K562 (cell line): ENCODE measurements around the gene CCDC33. TPM values are rescaled to one million over a fixed set of nuclear protein-coding genes. Genes with fewer than 3 reads are reported as not detected.
A peak's percentile ranks its signal among the peaks of the same experiment; 100 is the strongest.

ENCODE experiments used
- ATAC-seq: fragments of 200-7000 bp; cut with Tn5 transposase; 3 replicates; pipeline ENCODE4 v1.9.1; 2020; ENCODE audit warnings: moderate library complexity
- BruUV-seq: library from RNA; stranded (reverse); fragments of 400-500 nt; replicated peaks from 2 replicates; lab custom pipeline; 2021; lab: Mats Ljungman, UMichigan
- CTCF ChIA-PET: fragments of 300-600 bp; formaldehyde crosslinking; extraction: SDS; loops from one replicate; lab custom pipeline; 2021; ENCODE audit warnings: low intra/inter-chr PET ratio; lab: Yijun Ruan, JAX
- POLR2A ChIA-PET: fragments of 300-600, 350-650 bp; sonication (Branson Sonifier 250); formaldehyde crosslinking; extraction: SDS; loops from one replicate; lab custom pipeline; 2021; ENCODE audit warnings: antibody characterized with exemption, inconsistent platforms; lab: Yijun Ruan, JAX
- DNase-seq, 4 experiments: peaks; one replicate each; pipeline versions ENCODE4 v3.0.0 to v3.0.0-alpha.2; 2011 to 2018; ENCODE audit warnings: low spot score in 3 of 4, mixed read lengths in 3 of 4; ENCODE audit errors: extremely low read depth in 1 of 4
- FAIRE-seq: peaks from 2 replicates; lab custom pipeline; 2011; peaks lifted over from hg19 to GRCh38; lab: Jason Lieb, UNC
- H2AFZ ChIP-seq: 2 replicates; pipeline ENCODE4 v1.6.0; 2011; ENCODE audit warnings: low read depth, low read length, control low read depth, inconsistent platforms
- H3K27ac ChIP-seq: fragments of 200-600 bp; 3 replicates; pipeline ENCODE4 v1.8.0; 2011; ENCODE audit warnings: low read depth, mild to moderate bottlenecking, control low read depth, inconsistent platforms, low read length, moderate library complexity, mixed read lengths; ENCODE audit errors: extremely low read depth
- H3K27me3 ChIP-seq, 2 experiments: fragments of 300-600 bp in 1 of 2; 2 replicates in 1 of 2; 3 replicates in 1 of 2; pipeline versions ENCODE4 v1.6.0 to v1.8.0; 2011; ENCODE audit warnings: inconsistent platforms in 2 of 2, low read length in 2 of 2, mild to moderate bottlenecking in 1 of 2, mixed read lengths in 1 of 2, moderate library complexity in 1 of 2; ENCODE audit not compliant: control insufficient read depth in 2 of 2, insufficient read depth in 2 of 2
- H3K36me3 ChIP-seq: fragments of 300-600 bp; 3 replicates; pipeline ENCODE4 v1.8.0; 2011; ENCODE audit warnings: mild to moderate bottlenecking, low read length, inconsistent platforms; ENCODE audit not compliant: control insufficient read depth, insufficient read depth
- H3K4me1 ChIP-seq, 2 experiments: fragments of 200-600 bp in 1 of 2; replicated peaks in 1 of 2; 2 replicates in 1 of 2; 3 replicates in 1 of 2; pipeline versions ENCODE4 v1.5.1 to v1.8.0; 2011; ENCODE audit warnings: inconsistent platforms in 2 of 2, low read length in 2 of 2, mild to moderate bottlenecking in 1 of 2, mixed read lengths in 1 of 2, moderate library complexity in 1 of 2; ENCODE audit not compliant: control insufficient read depth in 2 of 2, insufficient read depth in 2 of 2
- H3K4me2 ChIP-seq: 2 replicates; pipeline ENCODE4 v1.6.1; 2011; ENCODE audit warnings: low read length, control low read depth, inconsistent platforms, mixed read lengths; ENCODE audit not compliant: insufficient read depth
- H3K4me3 ChIP-seq: fragments of 200-600 bp; sonication (generic), shearing (Covaris generic); 2 replicates; pipeline ENCODE4 v1.5.1; 2016; ENCODE audit warnings: control low read depth, inconsistent platforms
- H3K79me2 ChIP-seq: fragments of 200-600 bp; 3 replicates; pipeline ENCODE4 v1.8.0; 2011; ENCODE audit warnings: low read length, inconsistent platforms; ENCODE audit not compliant: control insufficient read depth, insufficient read depth
- H3K9ac ChIP-seq, 2 experiments: 2 replicates each; pipeline versions ENCODE4 v1.6.0 to v1.6.1; 2011; ENCODE audit warnings: low read depth in 2 of 2, low read length in 2 of 2, control low read depth in 1 of 2, inconsistent platforms in 1 of 2, mild to moderate bottlenecking in 1 of 2, mixed read lengths in 1 of 2; ENCODE audit not compliant: insufficient read depth in 1 of 2
- H3K9me1 ChIP-seq: one replicate; pipeline ENCODE4 v1.6.0; 2011; ENCODE audit warnings: inconsistent platforms, mild to moderate bottlenecking, low read length, moderate library complexity; ENCODE audit not compliant: control insufficient read depth, insufficient read depth
- H3K9me3 ChIP-seq: replicated peaks from 2 replicates; pipeline ENCODE4 v1.5.1; 2011; ENCODE audit warnings: low read depth, low read length, inconsistent platforms; ENCODE audit not compliant: control insufficient read depth, insufficient read depth
- H4K20me1 ChIP-seq: replicated peaks from 2 replicates; pipeline ENCODE4 v1.6.1; 2011; ENCODE audit warnings: low read length, inconsistent platforms, mixed read lengths; ENCODE audit not compliant: control insufficient read depth, insufficient read depth
- ATF7 ChIP-seq: fragments of 450-650 bp; IDR thresholded peaks from 2 replicates; pipeline ENCODE4 v1.7.1; 2014; ENCODE audit warnings: mild to moderate bottlenecking, moderate library complexity
- ETV5 ChIP-seq: sonication (generic); formaldehyde crosslinking; IDR thresholded peaks from 2 replicates; pipeline ENCODE4 v1.4.0; 2020; ENCODE audit warnings: low read depth, mild to moderate bottlenecking, missing genetic modification reagents
- FOS ChIP-seq: IDR thresholded peaks from 3 replicates; pipeline ENCODE4 v1.6.1; 2011; ENCODE audit not compliant: insufficient read length; ENCODE audit errors: extremely low read depth
- HNRNPK ChIP-seq: fragments of 200-400 bp; formaldehyde crosslinking; IDR thresholded peaks from one replicate; pipeline ENCODE4 v1.6.1; 2018; ENCODE audit warnings: mild to moderate bottlenecking, low read depth, low read length; ENCODE audit not compliant: poor library complexity, severe bottlenecking
- NR0B1 ChIP-seq: fragments of 450-650 bp; IDR thresholded peaks from one replicate; pipeline ENCODE4 v1.6.1; 2018; ENCODE audit warnings: mild to moderate bottlenecking, moderate library complexity; ENCODE audit not compliant: partially characterized antibody
- PCBP1 ChIP-seq: fragments of 200-400 bp; formaldehyde crosslinking; IDR thresholded peaks from 2 replicates; pipeline ENCODE4 v1.6.1; 2018; ENCODE audit warnings: mild to moderate bottlenecking, low read depth, low read length; ENCODE audit not compliant: poor library complexity, severe bottlenecking
- RBM25 ChIP-seq: fragments of 200-400 bp; formaldehyde crosslinking; IDR thresholded peaks from 2 replicates; pipeline ENCODE4 v1.6.1; 2018; ENCODE audit warnings: low read length, low read depth, moderate library complexity; ENCODE audit not compliant: severe bottlenecking
- SMC3 ChIP-seq: conservative IDR thresholded peaks from 2 replicates; pipeline ENCODE4 v1.6.1; 2011; ENCODE audit warnings: low read depth, low read length, improper control_type of control experiment; ENCODE audit not compliant: insufficient read depth
- TRIM28 ChIP-seq: fragments of 450-650 bp; IDR thresholded peaks from 2 replicates; pipeline ENCODE4 v1.6.1; 2017
- XRCC5 ChIP-seq: fragments of 200-400 bp; formaldehyde crosslinking; IDR thresholded peaks from 2 replicates; pipeline ENCODE4 v1.6.1; 2017; ENCODE audit warnings: low read depth, mild to moderate bottlenecking, low read length
- ZNF316 ChIP-seq: fragments of 450-650 bp; IDR thresholded peaks from 2 replicates; pipeline ENCODE4 v1.6.1; 2016
- WGBS: fragments of 100-300 bp; shearing (Covaris generic); methylation state at CpG from one replicate; pipeline ENCODE4 v1.1.6; 2016; ENCODE audit warnings: low coverage, mixed read lengths; ENCODE audit not compliant: insufficient coverage; ENCODE audit errors: missing lambda C conversion rate; 5-methylcytosine and 5-hydroxymethylcytosine counted together
- in situ Hi-C: fragments of 300-500 bp; cut with MboI; formaldehyde crosslinking; loops from 4 replicates; pipeline ENCODE4 v1.15.0; 2018; ENCODE audit warnings: inconsistent platforms, mixed read lengths
- intact Hi-C: fragments of 100-400 bp; cut with micrococcal nuclease; formaldehyde crosslinking; loops from 2 replicates; pipeline ENCODE4 v1.14.2; 2022
- polyA plus RNA-seq, 8 experiments: library from polyadenylated mRNA; depleted of rRNA in 4 of 8; stranded (reverse) in 5 of 8; unstranded in 3 of 8; fragments of >200 nt; fragmentation: Nextera tagmentation in 2 of 8; fragmentation: Illumina TruSeq in 1 of 8; extraction: Ambion mirVana in 2 of 8; extraction: Trizol in 1 of 8; gene quantifications; 2 replicates each; pipeline versions ENCODE4 v1.2.1 to v1.2.3, GENCODE V29; 2011 to 2014; ENCODE audit warnings: inconsistent platforms in 1 of 8, missing spikeins in 1 of 8
- total RNA-seq, 7 experiments: library from RNA; depleted of rRNA in 6 of 7; stranded (reverse); fragments of >200 nt in 6 of 7; fragmentation: Illumina TruSeq in 2 of 7; extraction: Trizol in 2 of 7; gene quantifications; 2 replicates each; pipeline versions ENCODE4 v1.2.1 to v1.2.3, GENCODE V29; 2011 to 2021; ENCODE audit warnings: low replicate concordance in 1 of 7
- TF ChIP-seq, protein P1 (sequence below), 2 experiments: fragments of 250-450 bp in 1 of 2; fragments of 450-650 bp in 1 of 2; sonication (Bioruptor Pico) in 1 of 2; IDR thresholded peaks; 2 replicates each; pipeline versions ENCODE4 v1.6.1 to v1.8.0; 2016 to 2021; ENCODE audit warnings: mild to moderate bottlenecking in 2 of 2, moderate library complexity in 2 of 2, missing compliant biosample characterization in 1 of 2, missing genetic modification characterization in 1 of 2

The CCDC33 gene
- total and polyA plus RNA-seq, 9 of the 15 experiments (the other 6 are each of a cell fraction or from before 2014, with no cell fraction given): 0.08 to 1.1 (median 0.15) TPM; not detected in 4

DNA sequence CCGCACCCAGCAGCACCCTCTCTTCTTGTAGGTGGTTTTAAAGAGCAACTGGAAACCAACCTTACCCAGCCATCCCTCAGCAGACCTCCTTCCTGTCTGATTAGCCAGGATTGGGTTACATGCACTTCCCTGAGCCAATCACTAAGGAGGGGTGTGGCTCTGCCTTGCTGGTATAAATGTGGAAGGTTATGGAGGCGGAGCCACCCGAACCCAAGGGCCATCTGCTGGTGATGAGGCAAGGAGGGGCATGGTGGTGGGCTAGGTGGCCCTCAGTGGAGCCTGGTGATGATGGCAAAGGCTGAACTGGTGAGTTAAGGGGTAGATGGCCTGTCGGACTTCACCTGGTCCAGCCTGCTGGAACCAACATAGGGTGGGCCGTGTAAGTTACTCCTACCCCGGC, 39.8 kb downstream of the CCDC33 start:
- Histone ChIP-seq H3K9me3 (no peaks in the 10 kb centered on the region), H3K36me3 (no peaks in the 10 kb centered on the region), H3K9me1 (no peaks in the 10 kb centered on the region), H3K27ac (no peak overlapping the region), H3K4me3 (no peak overlapping the region), H3K4me2 (no peak overlapping the region), H3K4me1 (no peaks in the 10 kb centered on the region; a peak in 1 of 5 replicates), H3K9ac (no peak overlapping the region), H3K27me3 (peaks cover 9 to 41% of the 10 kb centered on the region in 2 experiments; a peak in 4 of 5 replicates), H2AFZ (no peak overlapping the region), H3K79me2 (no peaks in the 10 kb centered on the region), H4K20me1 (peaks cover 15% of the 10 kb centered on the region; the same call in 1 of the 2 replicates)
- ChIA-PET CTCF (no interaction called here), POLR2A (interaction anchor here (1.0 kb wide), 1 partner anchor 14 kb away, joined by 5 read pairs; no protein-coding TSS in a partner anchor)
- BruUV-seq: no TSS peak
- FAIRE-seq: peak; percentile 88
- WGBS: 12% methylated on average over 6 of the region's 6 CpGs
- DNase-seq: peak; percentile 55 to 77 (median 68)
- ATAC-seq: peak; percentile 98
- intact Hi-C loops (no loop called here), in situ Hi-C loops (loop anchor here (25.0 kb wide), 1 partner anchor 1639 kb away; no protein-coding TSS in a partner anchor)
- TF ChIP-seq FOS (peak; percentile 29), ETV5 (no peak), HNRNPK (no peak), ATF7 (no peak), ZNF316 (no peak), TRIM28 (no peak), RBM25 (peak; percentile 19), SMC3 (no peak), PCBP1 (no peak), NR0B1 (no peak), XRCC5 (no peak)
- TF ChIP-seq, protein P1, sequence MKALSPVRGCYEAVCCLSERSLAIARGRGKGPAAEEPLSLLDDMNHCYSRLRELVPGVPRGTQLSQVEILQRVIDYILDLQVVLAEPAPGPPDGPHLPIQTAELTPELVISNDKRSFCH (CRISPR knock-in tag; IDR thresholded peaks at IDR 0.05): no peak
- TF ChIP-seq, protein P1 (tag; IDR thresholded peaks at IDR 0.05): no peak
